Natural killer cell (primary cell): Measurements from ENCODE around the gene ACAA2. TPM values are rescaled to one million over a fixed set of nuclear protein-coding genes. Genes with fewer than 3 reads are reported as not detected.

Source experiments
- ATAC-seq, 3 donors: fragments of 150-1000 bp in 2 of 3; fragments of 200-7000 bp in 1 of 3; cut with Tn5 transposase; 1 replicate in 1 of 3; 2 replicates in 2 of 3; pipeline ENCODE4 v1.10.0; 2021; ENCODE audit warnings: mild to moderate bottlenecking in 2 of 3, moderate library complexity in 2 of 3
- DNase-seq, 2 donors: peaks; one replicate each; pipeline versions ENCODE4 v3.0.0 to v3.0.0-alpha.2; 2013 to 2021; ENCODE audit warnings: mixed read lengths in 1 of 2
- H3K27ac ChIP-seq: one replicate; pipeline ENCODE4 v1.5.1; 2013; ENCODE audit warnings: mild to moderate bottlenecking, low read length
- H3K27me3 ChIP-seq: one replicate; pipeline ENCODE4 v1.6.1; 2013; ENCODE audit warnings: low read length; ENCODE audit not compliant: control insufficient read depth, insufficient read depth
- H3K36me3 ChIP-seq: one replicate; pipeline ENCODE4 v1.6.1; 2013; ENCODE audit warnings: low read length; ENCODE audit not compliant: control insufficient read depth, insufficient read depth
- H3K4me1 ChIP-seq: one replicate; pipeline ENCODE4 v1.6.1; 2013; ENCODE audit warnings: low read length; ENCODE audit not compliant: control insufficient read depth, insufficient read depth
- H3K4me3 ChIP-seq: one replicate; pipeline ENCODE4 v1.5.1; 2013; ENCODE audit warnings: low read length
- H3K9me3 ChIP-seq: one replicate; pipeline ENCODE4 v1.6.1; 2013; ENCODE audit warnings: low read length; ENCODE audit not compliant: control insufficient read depth, insufficient read depth
- H3K27ac Mint-ChIP-seq, 2 donors: one replicate each; pipeline ENCODE4 v1.8.0; 2022; ENCODE audit warnings: mild to moderate bottlenecking in 2 of 2, mixed read lengths in 2 of 2, moderate library complexity in 1 of 2
- H3K27me3 Mint-ChIP-seq, 2 donors: one replicate each; pipeline ENCODE4 v1.8.0; 2022; ENCODE audit warnings: low read depth in 2 of 2, mixed read lengths in 2 of 2
- H3K36me3 Mint-ChIP-seq: one replicate; pipeline ENCODE4 v1.8.0; 2022; ENCODE audit warnings: mixed read lengths
- H3K4me1 Mint-ChIP-seq, 2 donors: one replicate each; pipeline ENCODE4 v1.8.0; 2022; ENCODE audit warnings: mixed read lengths in 2 of 2
- H3K4me3 Mint-ChIP-seq: one replicate; pipeline ENCODE4 v1.8.0; 2022; ENCODE audit warnings: mild to moderate bottlenecking, moderate library complexity, mixed read lengths
- H3K9me3 Mint-ChIP-seq, 2 donors: one replicate each; pipeline ENCODE4 v1.8.0; 2022; ENCODE audit warnings: mixed read lengths in 2 of 2
- CTCF ChIP-seq: fragments of 200-600 bp; IDR thresholded peaks from one replicate; pipeline ENCODE4 v1.8.0; 2022; ENCODE audit warnings: antibody characterized with exemption
- WGBS: methylation state at CpG from one replicate; pipeline ENCODE4 v1.1.7; 2013; ENCODE audit warnings: missing lambda C conversion rate; ENCODE audit not compliant: insufficient coverage; 5-methylcytosine and 5-hydroxymethylcytosine counted together
- intact Hi-C: fragments of 100-400 bp; cut with micrococcal nuclease; formaldehyde crosslinking; loops from one replicate; pipeline ENCODE4 v1.14.2; 2022
- total RNA-seq, 4 donors: library from RNA; stranded (reverse); fragments of 120-200 nt in 1 of 4; gene quantifications; one replicate each; pipeline versions ENCODE4 v1.2.3 to v1.2.4, GENCODE V29; 2013 to 2022

ACAA2 gene
- total RNA-seq, 3 donors from 2014 or later (not counting 1 experiment from before 2014, with no cell fraction given), result 47.0 to 71.7 (median 59.2) TPM

- no peak overlapping the region for H3K4me3 ChIP-seq
- no peak for ATAC-seq
- no peak for TF ChIP-seq CTCF
- H3K27ac ChIP-seq, result no peak overlapping the region
- WGBS, result 100% methylated on average over 1 of the region's 1 CpG
- H3K36me3 Mint-ChIP-seq, result no peaks in the 10 kb centered on the region
- H3K27ac Mint-ChIP-seq, result no peak overlapping the region
- H3K27me3 Mint-ChIP-seq, result peaks cover 0 to 6% of the 10 kb centered on the region in 2 donors
- DNase-seq, result no peak
- peaks cover 9% of the 10 kb centered on the region for H3K4me1 ChIP-seq
- intact Hi-C loops, result no loop called here
- no peaks in the 10 kb centered on the region for H3K9me3 Mint-ChIP-seq
- H3K9me3 ChIP-seq, result no peaks in the 10 kb centered on the region
- no peaks in the 10 kb centered on the region for H3K27me3 ChIP-seq
- no peak overlapping the region for H3K4me3 Mint-ChIP-seq
- peaks cover 41 to 55% of the 10 kb centered on the region in 2 donors for H3K4me1 Mint-ChIP-seq
- no peaks in the 10 kb centered on the region for H3K36me3 ChIP-seq
These were observed 31.6 kb upstream of the ACAA2 start for GRCh38 chr18:49844903-49845302.

- no peak for TF ChIP-seq CTCF
- H3K27ac ChIP-seq, result no peak overlapping the region
- H3K4me1 ChIP-seq, result peaks cover 9% of the 10 kb centered on the region
- WGBS, result 92% methylated on average over 6 of the region's 6 CpGs
- no peaks in the 10 kb centered on the region for H3K36me3 ChIP-seq
- H3K4me3 ChIP-seq, result no peak overlapping the region
- ATAC-seq, result peak in 1 of 3 donors; percentile 30
- DNase-seq, result peak in 1 of 2 donors; percentile 9
- intact Hi-C loops, result no loop called here
- H3K4me3 Mint-ChIP-seq, result no peak overlapping the region
- H3K27ac Mint-ChIP-seq, result peak overlapping the region in 1 of 2 donors; percentile 23
- H3K27me3 Mint-ChIP-seq, result peaks cover 0 to 6% of the 10 kb centered on the region in 2 donors
- H3K9me3 ChIP-seq, result no peaks in the 10 kb centered on the region
- no peaks in the 10 kb centered on the region for H3K27me3 ChIP-seq
- no peaks in the 10 kb centered on the region for H3K36me3 Mint-ChIP-seq
- peaks cover 46 to 48% of the 10 kb centered on the region in 2 donors for H3K4me1 Mint-ChIP-seq
- no peaks in the 10 kb centered on the region for H3K9me3 Mint-ChIP-seq
These were observed 30.7 kb upstream of the ACAA2 start for GRCh38 chr18:49843778-49844625.

GRCh38 chr18:49843131-49843530 is 29.8 kb upstream of the ACAA2 start:
- Mint-ChIP-seq H3K27me3 (no peaks in the 10 kb centered on the region), H3K36me3 (no peaks in the 10 kb centered on the region), H3K4me3 (no peak overlapping the region), H3K4me1 (peaks cover 46 to 53% of the 10 kb centered on the region in 2 donors), H3K27ac (peak overlapping the region in 1 of 2 donors; percentile 6), H3K9me3 (no peaks in the 10 kb centered on the region)
- intact Hi-C loops, result no loop called here
- H3K4me1 ChIP-seq, result peaks cover 9% of the 10 kb centered on the region
- ATAC-seq (no peak), DNase-seq (no peak)
- no peaks in the 10 kb centered on the region for H3K27me3 ChIP-seq
- H3K27ac ChIP-seq, result no peak overlapping the region
- no peak for TF ChIP-seq CTCF
- H3K36me3 ChIP-seq, result no peaks in the 10 kb centered on the region
- no peak overlapping the region for H3K4me3 ChIP-seq
- H3K9me3 ChIP-seq, result no peaks in the 10 kb centered on the region
- WGBS, result 95% methylated on average over 10 of the region's 10 CpGs
